ENCODE results near the gene RHOV. TPM values are rescaled to one million over a fixed set of nuclear protein-coding genes. Genes with fewer than 3 reads are reported as not detected.

The RHOV gene
- total and polyA plus RNA-seq, 8 donors = 1.2 to 87.8 (median 1.7) TPM; not detected in 1

DNA sequence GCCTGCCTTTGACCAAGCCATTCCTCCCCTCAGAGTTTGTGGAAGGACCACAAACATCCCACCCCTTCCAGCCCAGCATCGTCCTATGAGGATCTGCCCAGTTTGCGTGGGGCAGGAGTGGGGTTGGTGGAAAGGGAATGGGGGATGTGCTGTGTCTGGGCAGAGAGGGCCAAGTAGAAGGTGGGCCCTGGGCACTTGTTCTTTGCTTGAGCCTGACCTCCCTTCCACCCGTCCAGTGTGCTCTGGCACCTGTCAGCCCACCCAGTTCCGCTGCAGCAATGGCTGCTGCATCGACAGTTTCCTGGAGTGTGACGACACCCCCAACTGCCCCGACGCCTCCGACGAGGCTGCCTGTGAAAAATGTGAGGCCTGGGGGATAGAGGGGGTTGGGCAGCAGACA, 19.9 kb downstream of the RHOV start:
- intact Hi-C loops (cut with DNase I; ENCODE audit: low total_unique reads) = no loop called here
- no peaks in the 10 kb centered on the region for H3K9me3 ChIP-seq
- H3K27ac ChIP-seq = no peak overlapping the region
- no peak for DNase-seq
- no peak overlapping the region for H3K4me3 ChIP-seq
- peaks cover 10 to 20% (median 15%) of the 10 kb centered on the region in 4 donors for H3K4me1 ChIP-seq
- H3K36me3 ChIP-seq = peaks cover 29 to 68% (median 54%) of the 10 kb centered on the region in 4 donors
- 68 to 83% (median 82%) methylated on average over 10 of the region's 10 CpGs for WGBS, 5 donors
- peaks cover 0 to 4% (median 0%) of the 10 kb centered on the region in 3 donors for H3K27me3 ChIP-seq
- TF ChIP-seq POLR2A (IDR thresholded peaks at IDR 0.05) (no peak), EP300 (IDR thresholded peaks at IDR 0.05) (no peak), POLR2AphosphoS5 (IDR thresholded peaks at IDR 0.05) (no peak)
- TF ChIP-seq, protein P1, sequence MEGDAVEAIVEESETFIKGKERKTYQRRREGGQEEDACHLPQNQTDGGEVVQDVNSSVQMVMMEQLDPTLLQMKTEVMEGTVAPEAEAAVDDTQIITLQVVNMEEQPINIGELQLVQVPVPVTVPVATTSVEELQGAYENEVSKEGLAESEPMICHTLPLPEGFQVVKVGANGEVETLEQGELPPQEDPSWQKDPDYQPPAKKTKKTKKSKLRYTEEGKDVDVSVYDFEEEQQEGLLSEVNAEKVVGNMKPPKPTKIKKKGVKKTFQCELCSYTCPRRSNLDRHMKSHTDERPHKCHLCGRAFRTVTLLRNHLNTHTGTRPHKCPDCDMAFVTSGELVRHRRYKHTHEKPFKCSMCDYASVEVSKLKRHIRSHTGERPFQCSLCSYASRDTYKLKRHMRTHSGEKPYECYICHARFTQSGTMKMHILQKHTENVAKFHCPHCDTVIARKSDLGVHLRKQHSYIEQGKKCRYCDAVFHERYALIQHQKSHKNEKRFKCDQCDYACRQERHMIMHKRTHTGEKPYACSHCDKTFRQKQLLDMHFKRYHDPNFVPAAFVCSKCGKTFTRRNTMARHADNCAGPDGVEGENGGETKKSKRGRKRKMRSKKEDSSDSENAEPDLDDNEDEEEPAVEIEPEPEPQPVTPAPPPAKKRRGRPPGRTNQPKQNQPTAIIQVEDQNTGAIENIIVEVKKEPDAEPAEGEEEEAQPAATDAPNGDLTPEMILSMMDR (IDR thresholded peaks at IDR 0.05) = no peak

DNA sequence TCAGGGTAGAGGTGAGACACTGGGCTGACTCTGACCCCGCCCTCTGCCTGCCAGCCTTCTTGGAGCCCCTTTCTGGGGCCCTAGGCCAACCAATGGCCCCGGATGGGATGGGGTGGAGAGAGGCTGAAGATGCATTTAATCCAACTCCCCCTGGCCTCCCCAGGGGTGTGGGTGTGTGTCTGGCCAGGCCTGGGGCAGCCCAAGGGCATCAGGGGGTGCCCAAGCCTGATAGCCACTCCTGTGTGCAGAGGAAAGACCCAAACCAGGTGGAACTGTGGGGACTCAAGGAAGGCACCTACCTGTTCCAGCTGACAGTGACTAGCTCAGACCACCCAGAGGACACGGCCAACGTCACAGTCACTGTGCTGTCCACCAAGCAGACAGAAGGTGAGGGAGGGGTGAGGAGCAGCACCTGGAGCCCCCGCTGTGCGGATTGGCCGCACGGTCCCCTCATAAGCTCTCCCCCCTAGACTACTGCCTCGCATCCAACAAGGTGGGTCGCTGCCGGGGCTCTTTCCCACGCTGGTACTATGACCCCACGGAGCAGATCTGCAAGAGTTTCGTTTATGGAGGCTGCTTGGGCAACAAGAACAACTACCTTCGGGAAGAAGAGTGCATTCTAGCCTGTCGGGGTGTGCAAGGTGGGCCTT, 20.7 kb downstream of the RHOV start:
- Histone ChIP-seq H3K4me3 (no peak overlapping the region), H3K4me1 (peaks cover 9 to 20% (median 12%) of the 10 kb centered on the region in 4 donors), H3K36me3 (peaks cover 29 to 68% (median 54%) of the 10 kb centered on the region in 4 donors), H3K9me3 (no peaks in the 10 kb centered on the region), H3K27ac (no peak overlapping the region), H3K27me3 (no peaks in the 10 kb centered on the region)
- 86 to 93% (median 91%) methylated on average over 13 to 16 of the region's 16 CpGs for WGBS, 5 donors
- TF ChIP-seq, protein P1 (IDR thresholded peaks at IDR 0.05) = no peak
- no peak for TF ChIP-seq POLR2AphosphoS5 (IDR thresholded peaks at IDR 0.05)
- no peak for TF ChIP-seq POLR2A (IDR thresholded peaks at IDR 0.05)
- no peak for TF ChIP-seq EP300 (IDR thresholded peaks at IDR 0.05)
- DNase-seq = no peak
- intact Hi-C loops (cut with DNase I; ENCODE audit: low total_unique reads) = no loop called here

DNA sequence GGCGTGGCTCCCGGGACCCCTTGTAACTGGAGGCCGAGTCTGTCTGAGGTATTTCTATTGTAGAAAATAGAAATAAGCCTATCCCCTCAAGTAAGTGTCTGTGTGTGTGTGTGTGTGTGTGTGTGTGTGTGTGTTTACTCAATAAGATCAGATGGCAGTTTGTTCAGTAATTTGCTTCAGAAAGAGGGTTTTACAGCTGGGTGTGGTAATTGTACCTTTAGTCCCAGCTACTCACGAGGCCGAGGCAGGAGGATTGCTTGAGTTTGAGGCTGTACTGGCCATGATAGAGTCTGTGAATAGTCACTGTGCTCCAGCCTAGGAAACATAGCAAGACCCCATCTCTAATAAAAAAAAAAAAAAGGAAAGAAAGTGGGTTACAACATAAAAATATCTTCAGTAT, 21.5 kb downstream of the RHOV start:
- H3K4me3 ChIP-seq = no peak overlapping the region
- intact Hi-C loops (cut with DNase I; ENCODE audit: low total_unique reads) = no loop called here
- no peaks in the 10 kb centered on the region for H3K27me3 ChIP-seq
- no peak overlapping the region for H3K27ac ChIP-seq
- 60 to 85% (median 69%) methylated on average over 5 of the region's 5 CpGs for WGBS, 5 donors
- TF ChIP-seq POLR2AphosphoS5 (IDR thresholded peaks at IDR 0.05) (no peak), EP300 (IDR thresholded peaks at IDR 0.05) (no peak)
- no peaks in the 10 kb centered on the region for H3K9me3 ChIP-seq
- peaks cover 29 to 68% (median 54%) of the 10 kb centered on the region in 4 donors for H3K36me3 ChIP-seq
- no peak for DNase-seq
- H3K4me1 ChIP-seq = peaks cover 8 to 22% (median 13%) of the 10 kb centered on the region in 4 donors

DNA sequence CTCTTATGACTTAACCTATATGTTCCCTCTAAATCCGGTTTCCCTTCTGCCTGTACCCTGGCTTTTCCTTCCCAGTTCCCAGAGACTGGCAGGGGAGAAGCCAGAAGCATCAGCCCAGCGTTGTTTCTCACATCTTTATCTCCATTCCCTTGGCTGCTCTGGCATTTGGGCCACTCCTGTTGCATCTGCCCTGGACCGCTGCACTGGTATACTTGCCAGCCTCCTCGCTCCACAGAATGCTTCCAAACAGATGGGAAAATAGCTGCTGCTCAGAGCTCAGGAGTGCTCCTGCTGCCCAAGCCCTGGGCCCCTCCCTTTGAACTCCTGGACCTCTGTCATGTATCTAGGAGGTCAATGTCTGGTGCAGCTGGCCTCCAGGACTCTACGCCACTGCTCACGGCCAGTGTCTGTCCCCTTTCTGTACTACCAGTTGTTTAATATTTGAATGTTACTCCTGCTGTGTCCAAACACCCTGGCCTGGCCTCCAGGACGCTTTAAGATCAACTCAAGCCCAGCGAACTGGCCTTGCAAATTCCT, 23.4 kb downstream of the RHOV start:
- H3K4me1 ChIP-seq = peaks cover 10 to 29% (median 23%) of the 10 kb centered on the region in 4 donors
- no peak overlapping the region for H3K27ac ChIP-seq
- intact Hi-C loops (cut with DNase I; ENCODE audit: low total_unique reads) = no loop called here
- 79 to 88% (median 86%) methylated on average over 8 of the region's 8 CpGs for WGBS, 5 donors
- H3K36me3 ChIP-seq = peaks cover 16 to 50% (median 39%) of the 10 kb centered on the region in 4 donors
- H3K27me3 ChIP-seq = peaks cover 0 to 10% (median 0%) of the 10 kb centered on the region in 3 donors
- TF ChIP-seq POLR2A (IDR thresholded peaks at IDR 0.05) = no peak
- TF ChIP-seq, protein P1 (IDR thresholded peaks at IDR 0.05) = no peak
- TF ChIP-seq EP300 (IDR thresholded peaks at IDR 0.05) = no peak
- no peak for TF ChIP-seq POLR2AphosphoS5 (IDR thresholded peaks at IDR 0.05)
- no peaks in the 10 kb centered on the region for H3K9me3 ChIP-seq
- H3K4me3 ChIP-seq = no peak overlapping the region
- DNase-seq = no peak

Data from stomach (tissue), 9 donors.